Hepatocyte (in vitro differentiated cells): ENCODE data around the gene ATP7B.

ENCODE experiments used
- EZH2 ChIP-seq: fragments of 200-600 bp; sonication (generic); IDR thresholded peaks from 2 replicates; pipeline ENCODE4 v1.6.1; 2016; ENCODE audit warnings: antibody characterized with exemption, mild to moderate bottlenecking, borderline replicate concordance
- TF ChIP-seq, protein P1 (sequence below): fragments of 200-600 bp; sonication (generic); IDR thresholded peaks from 2 replicates; pipeline ENCODE4 v1.5.1; 2016; ENCODE audit warnings: antibody characterized with exemption, mild to moderate bottlenecking; ENCODE audit not compliant: poor library complexity

DNA sequence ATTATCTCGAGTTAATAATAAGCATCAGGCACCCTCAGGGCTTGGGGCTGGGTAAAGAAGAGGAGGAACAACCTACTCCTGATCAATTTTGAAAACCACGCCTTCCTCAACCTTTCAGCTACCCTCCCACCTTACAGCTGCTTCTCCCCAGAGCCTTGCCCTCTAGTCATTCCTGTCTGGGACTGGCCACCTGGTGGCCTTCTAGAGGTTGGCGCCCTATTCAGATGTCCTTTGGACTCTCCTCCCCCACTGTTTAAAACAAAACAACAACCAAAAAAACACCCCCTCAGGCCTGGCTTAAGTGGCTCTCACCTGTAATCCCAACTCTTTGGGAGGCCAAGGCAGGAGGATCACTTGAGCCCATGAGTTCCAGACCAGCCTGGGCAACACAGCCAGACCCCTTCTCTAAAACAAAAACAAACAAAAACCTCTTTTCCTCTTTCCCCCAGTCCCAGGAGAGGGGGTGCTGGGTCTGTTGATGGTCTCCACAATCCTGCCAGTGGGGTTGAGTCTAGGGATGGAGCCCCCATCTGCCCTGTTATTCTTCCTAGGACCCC is 87.2 kb downstream of the ATP7B start:
- TF ChIP-seq, protein P1, sequence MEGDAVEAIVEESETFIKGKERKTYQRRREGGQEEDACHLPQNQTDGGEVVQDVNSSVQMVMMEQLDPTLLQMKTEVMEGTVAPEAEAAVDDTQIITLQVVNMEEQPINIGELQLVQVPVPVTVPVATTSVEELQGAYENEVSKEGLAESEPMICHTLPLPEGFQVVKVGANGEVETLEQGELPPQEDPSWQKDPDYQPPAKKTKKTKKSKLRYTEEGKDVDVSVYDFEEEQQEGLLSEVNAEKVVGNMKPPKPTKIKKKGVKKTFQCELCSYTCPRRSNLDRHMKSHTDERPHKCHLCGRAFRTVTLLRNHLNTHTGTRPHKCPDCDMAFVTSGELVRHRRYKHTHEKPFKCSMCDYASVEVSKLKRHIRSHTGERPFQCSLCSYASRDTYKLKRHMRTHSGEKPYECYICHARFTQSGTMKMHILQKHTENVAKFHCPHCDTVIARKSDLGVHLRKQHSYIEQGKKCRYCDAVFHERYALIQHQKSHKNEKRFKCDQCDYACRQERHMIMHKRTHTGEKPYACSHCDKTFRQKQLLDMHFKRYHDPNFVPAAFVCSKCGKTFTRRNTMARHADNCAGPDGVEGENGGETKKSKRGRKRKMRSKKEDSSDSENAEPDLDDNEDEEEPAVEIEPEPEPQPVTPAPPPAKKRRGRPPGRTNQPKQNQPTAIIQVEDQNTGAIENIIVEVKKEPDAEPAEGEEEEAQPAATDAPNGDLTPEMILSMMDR = no peak
- TF ChIP-seq EZH2 = no peak
